HPDE6-E6E7 (cell line): ENCODE measurements around the gene SKI.
A peak's percentile ranks its signal among the peaks of the same experiment; 100 is the strongest.

Source experiments
- DNase-seq: peaks from one replicate; pipeline ENCODE4 v3.0.0; 2011; ENCODE audit warnings: missing footprints; ENCODE audit errors: extremely low spot score

Gene SKI

GRCh38 chr1:2229911-2230731 lies 2.0 kb downstream of the SKI start:
- no peak for DNase-seq

DNA sequence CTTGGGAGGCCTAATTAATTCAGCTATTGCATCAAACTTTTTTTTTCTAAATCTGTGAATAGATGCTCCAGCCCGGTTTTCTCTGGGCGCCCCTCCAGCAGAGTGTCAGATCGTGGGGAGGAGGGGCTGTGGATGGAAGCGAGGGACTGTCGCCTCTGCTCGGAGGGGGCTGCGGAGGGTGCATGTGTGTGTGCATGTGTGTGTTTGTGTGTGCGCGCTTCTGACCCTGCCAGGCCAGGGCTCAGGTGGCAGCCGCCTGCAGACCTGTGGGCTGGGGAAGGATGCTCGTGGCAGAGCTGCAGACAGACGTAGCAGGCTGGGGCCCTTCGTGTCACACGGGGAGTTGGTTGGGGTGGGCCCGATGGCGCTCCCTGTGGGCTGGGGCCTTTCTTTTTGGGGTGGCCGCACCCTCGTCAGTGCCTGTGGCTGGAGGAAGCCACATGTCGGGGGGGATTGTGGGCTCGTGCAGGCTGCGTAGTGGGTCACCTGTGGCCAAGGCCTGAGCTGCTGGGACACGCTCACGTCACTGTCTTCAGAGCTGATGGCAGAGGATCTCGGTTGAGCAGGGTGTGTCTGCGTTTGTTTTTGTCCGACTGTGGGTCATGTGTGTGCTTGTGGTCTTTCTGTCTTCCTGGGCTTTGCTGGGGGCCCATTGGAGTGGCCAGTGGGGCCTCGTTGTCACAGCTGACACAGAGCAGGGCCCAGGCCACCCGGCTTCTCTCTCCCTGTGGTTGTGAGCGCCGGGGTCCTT lies 2.8 kb downstream of the SKI start:
- DNase-seq, result no peak

- peak; percentile 58 for DNase-seq
Measured at GRCh38 chr1:2231532-2232254, 3.6 kb downstream of the SKI start.

GRCh38 chr1:2232255-2232915 lies 4.3 kb downstream of the SKI start:
- no peak for DNase-seq

DNA sequence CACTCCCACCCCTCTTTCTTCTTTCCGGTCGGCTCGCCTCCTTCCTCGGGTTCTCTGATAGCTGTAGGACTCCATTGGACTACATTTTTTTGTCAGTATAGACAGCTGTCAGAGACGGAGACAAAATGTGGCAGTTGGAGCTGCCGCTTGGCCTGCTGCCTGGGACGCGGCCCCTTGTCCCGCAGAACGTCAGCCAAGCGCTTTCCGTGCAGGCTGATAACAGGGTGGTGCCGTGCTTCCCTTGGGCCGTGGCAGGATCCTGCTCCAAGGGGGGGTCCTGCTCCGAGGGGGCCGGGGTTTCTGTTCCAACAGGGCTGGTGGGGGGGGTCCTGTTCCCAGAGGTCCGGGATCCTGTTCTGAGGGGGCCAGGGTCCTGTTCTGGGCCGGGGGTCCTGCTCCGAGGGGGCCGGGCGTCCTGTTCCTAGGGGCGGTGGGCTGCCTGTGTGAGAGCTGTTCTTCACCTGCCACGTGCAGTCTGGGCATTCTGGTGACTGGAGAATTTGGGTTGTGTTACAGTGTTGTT lies 4.9 kb downstream of the SKI start:
- DNase-seq, result no peak

GRCh38 chr1:2233468-2233867 lies 5.3 kb downstream of the SKI start:
- no peak for DNase-seq

- DNase-seq, result peak; percentile 58
Measured at GRCh38 chr1:2233997-2234761, 6.1 kb downstream of the SKI start.

DNA sequence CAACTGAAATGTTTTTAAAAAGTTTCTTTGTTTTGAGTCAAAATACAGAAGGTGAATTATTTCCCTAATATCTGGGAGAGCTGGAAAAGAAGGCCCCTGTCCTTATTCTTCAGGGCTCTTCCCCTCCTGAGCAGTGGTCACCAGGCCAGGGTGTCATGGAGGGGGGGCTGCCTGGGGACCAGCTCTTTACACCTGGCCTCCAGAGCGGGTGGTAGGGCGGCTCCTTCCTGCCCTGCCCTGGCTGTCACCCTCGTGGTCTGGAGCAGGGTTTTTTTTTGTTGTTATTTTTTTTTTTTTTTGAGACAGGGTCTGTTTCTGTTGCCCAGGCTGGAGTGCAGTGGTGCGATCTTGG lies 6.6 kb downstream of the SKI start:
- DNase-seq, result no peak

DNA sequence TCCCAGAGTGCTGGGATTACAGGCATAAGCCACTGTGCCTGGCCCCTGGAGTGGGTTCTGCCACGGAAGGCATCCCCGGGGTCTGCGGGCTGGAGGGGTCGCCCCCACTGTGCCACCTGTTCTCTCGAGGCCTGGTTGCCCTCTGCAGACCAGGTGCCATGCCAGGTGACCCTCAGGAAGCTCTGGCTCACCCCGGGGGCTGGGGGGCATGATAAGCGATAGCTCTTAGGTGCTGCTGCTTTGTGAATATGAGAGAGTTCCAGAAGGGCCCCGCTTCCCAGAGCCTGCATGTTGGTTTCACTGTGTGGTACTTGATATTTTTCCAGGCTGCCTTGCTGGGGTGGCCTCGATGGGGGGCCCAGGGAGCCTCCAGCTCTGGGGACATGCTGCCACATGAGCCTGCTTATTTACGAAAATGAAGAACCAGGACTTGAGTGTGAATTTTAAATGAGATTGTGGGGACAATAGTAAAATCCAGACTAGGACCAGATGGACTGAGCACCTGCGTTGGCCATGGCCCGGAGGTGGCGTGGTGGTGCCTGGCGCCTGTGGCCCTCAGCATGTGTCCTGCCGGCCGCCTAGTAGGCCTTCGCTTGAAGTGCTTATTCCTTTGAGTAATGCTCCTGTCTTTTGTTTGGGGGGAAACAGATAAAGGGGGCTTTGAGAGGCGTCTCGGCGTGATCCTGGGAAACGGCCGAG lies 7.3 kb downstream of the SKI start:
- no peak for DNase-seq

DNA sequence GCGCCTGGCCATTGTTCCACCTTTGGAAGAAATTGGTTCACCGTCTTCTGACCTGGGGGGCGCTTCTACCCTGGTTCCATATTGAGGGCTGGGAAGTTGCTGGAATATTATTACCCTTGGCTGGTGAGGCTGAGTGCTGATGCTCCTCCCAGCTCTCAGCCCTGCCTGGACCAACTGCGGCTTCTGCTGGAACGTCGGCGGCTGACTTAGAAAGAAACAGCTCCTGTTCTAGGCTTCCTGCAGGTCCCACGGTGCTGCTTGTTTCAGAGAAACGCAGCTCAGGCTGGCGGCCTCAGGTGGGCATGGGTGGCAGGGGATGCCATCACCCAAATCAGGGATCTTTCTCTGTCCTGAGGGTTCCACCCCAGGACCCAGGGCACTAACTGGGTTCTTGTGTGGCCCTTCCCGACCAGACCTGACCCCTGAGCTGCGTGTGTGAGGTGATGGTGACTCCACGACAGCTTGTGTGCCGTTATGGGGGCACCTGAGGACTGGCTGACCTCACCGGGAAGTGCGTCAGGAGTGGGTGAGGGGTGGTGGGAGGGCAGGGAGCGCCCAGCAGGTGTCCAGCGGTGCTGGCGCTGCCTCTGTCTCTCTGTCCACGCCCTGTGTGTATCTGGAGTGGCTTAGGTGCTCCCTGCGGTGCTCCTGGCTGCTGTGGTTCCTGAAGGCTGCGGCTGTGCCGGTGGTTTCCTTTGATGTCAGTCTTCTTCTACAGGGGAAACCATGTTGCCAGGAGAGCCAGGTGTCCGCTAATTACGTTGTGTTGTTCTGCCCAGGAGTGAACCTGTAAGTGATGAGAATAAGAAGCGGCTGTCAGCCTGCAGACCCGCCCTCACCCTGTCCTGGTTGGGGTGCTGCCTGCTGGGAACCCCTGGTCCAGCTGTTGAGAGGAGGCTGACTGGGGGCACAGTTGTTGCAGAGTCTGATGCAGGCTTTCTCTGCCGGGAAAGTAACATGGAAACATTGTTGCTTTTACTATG lies 8.9 kb downstream of the SKI start:
- DNase-seq, result no peak

GRCh38 chr1:2237773-2238172 lies 9.7 kb downstream of the SKI start:
- DNase-seq, result no peak

DNA sequence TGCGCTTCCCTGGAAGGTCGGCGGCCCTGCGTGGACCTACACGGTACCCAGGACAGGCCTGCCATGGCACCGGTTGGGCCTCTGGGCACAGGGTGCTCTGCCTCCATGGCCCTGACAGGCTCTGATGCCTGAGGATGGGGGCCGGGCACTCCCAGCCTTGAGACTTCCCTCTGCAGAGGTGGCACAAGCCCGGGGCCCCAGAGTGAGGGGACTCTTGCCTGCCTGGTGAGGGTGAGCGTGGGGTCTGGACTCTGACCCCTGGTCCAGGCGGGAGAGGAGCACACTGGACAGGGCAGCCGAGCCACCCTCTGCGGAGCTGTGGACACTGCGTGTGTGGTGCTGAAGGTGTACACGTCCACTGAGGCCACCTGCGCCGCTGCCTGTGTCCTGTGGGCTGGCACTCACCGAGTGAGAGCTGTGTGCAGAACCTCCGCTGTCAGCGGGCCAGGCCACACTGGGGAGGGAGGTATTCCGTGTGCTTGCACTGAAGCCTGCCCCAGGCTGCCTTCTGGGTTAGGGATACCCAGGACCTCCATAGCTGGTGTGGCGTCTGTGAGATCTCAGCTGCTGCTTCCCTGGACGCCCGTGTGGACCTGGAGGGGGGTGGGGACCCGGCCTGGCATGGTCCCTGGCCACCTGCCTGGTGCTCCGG lies 10.4 kb downstream of the SKI start:
- no peak for DNase-seq

- DNase-seq, result no peak
Measured at GRCh38 chr1:2239013-2239370, 10.9 kb downstream of the SKI start.

- no peak for DNase-seq
Measured at GRCh38 chr1:2239384-2239985, 11.4 kb downstream of the SKI start.

- DNase-seq, result no peak
Measured at GRCh38 chr1:2240270-2241156, 12.4 kb downstream of the SKI start.

GRCh38 chr1:2241820-2242219 lies 13.7 kb downstream of the SKI start:
- no peak for DNase-seq
